Activated naive CD4-positive, alpha-beta T cell treated with anti-CD3 and anti-CD28 coated beads, Interleukin-2, amount 50 U/mL, for 72 hours (primary cell): ENCODE measurements around the gene ST7. TPM values are rescaled to one million over a fixed set of nuclear protein-coding genes. Genes with fewer than 3 reads are reported as not detected.
"Not testable (repeated sequence)": the region's sequence is repeated elsewhere in the genome, so short reads cannot be mapped to it uniquely, and the experiment has no call there.

Source experiments
- ATAC-seq, 2 donors: fragments of 150-1000 bp; cut with Tn5 transposase; 2 replicates each; pipeline ENCODE4 v1.10.0; 2021; ENCODE audit warnings: mild to moderate bottlenecking in 2 of 2, moderate library complexity in 2 of 2
- DNase-seq, 2 donors: peaks; one replicate each; pipeline ENCODE4 v3.0.0; 2021 to 2022; ENCODE audit warnings: low spot score in 2 of 2
- H3K27ac Mint-ChIP-seq, 2 donors: one replicate each; pipeline ENCODE4 v1.8.0; 2022; ENCODE audit warnings: mild to moderate bottlenecking in 2 of 2, mixed read lengths in 2 of 2
- H3K36me3 Mint-ChIP-seq, 2 donors: one replicate each; pipeline ENCODE4 v1.8.0; 2022; ENCODE audit warnings: mixed read lengths in 2 of 2
- H3K9me3 Mint-ChIP-seq, 2 donors: one replicate each; pipeline ENCODE4 v1.8.0; 2022; ENCODE audit warnings: mixed read lengths in 2 of 2
- total RNA-seq, 2 donors: library from RNA; stranded (reverse); gene quantifications; one replicate each; pipeline ENCODE4 v1.2.3, GENCODE V29; 2022

The ST7 gene
- total RNA-seq, 2 donors from 2014 or later: 4.0 to 5.8 TPM

- ATAC-seq (no peak), DNase-seq (no peak)
- Mint-ChIP-seq H3K27ac (no peak overlapping the region), H3K9me3 (no peaks in the 10 kb centered on the region), H3K36me3 (no peaks in the 10 kb centered on the region)
Measured at GRCh38 chr7:116940689-116941370, 12.5 kb upstream of the ST7 start.

GRCh38 chr7:116942504-116942903, 10.8 kb upstream of the ST7 start:
- ATAC-seq (no peak), DNase-seq (no peak)
- H3K36me3 Mint-ChIP-seq: no peaks in the 10 kb centered on the region
- no peak overlapping the region for H3K27ac Mint-ChIP-seq
- H3K9me3 Mint-ChIP-seq: no peaks in the 10 kb centered on the region

DNA sequence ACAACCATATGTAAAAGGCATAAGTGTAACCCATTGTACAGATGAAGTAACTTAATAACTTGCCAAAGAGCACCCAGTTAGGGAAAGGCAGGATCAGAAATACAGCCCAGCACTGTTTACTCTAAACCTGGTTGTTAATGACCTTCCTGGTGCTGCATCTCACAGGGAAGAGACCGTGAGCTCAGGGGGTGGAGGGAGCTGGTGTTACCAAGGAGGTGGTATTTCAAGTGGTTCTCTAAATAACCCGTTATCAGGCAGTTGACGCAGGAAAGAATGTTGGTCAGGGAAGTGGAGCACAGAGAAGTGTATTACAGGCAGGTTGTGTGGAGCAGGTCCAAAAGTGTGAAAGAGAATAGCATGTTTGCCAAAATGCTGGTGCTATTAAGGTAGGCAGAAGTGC, 4.4 kb upstream of the ST7 start:
- Mint-ChIP-seq H3K27ac (no peak overlapping the region), H3K9me3 (no peaks in the 10 kb centered on the region), H3K36me3 (no peaks in the 10 kb centered on the region)
- DNase-seq: no peak
- ATAC-seq: no peak

DNA sequence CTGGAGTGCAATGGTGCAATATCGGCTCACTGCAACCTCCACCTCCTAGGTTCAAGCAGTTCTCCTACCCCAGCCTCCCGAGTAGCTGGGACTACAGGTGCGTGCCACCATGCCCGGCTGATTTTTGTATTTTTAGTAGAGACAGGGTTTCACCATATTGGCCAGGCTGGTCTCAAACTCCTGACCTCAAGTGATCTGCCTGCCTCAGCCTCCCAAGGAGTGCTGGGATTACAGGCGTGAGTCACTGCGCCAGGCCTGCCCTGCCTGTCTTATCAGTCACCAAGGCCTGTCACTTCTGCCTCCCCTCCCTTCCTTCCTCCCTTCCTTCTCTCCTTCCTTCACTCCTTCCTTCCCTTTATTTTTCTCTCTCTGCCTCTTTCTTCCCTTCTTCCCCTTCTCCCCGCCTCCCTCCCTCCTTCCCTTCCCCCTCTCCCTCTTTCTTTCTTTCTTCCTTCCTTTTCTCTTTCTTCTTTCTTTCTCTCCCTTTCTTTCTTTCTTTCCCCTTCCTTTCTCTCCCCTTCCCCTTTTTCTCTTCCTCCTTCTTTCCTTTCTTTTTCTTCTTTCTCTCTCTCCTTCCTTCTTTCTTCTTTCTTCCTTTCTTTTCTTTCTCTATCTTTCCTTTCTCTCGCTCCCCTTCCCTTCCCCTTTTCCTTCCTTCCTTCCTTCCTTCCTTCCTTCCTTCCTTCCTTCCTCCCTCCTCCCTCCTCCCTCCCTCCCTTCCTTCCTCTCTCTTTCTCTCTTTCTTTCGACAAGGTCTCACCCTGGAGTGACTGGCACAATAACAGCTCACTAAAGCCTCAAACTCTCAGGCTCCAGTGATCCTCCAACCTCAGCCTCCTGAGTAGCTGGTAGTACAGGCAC, 3.1 kb upstream of the ST7 start:
- H3K9me3 Mint-ChIP-seq: no peaks in the 10 kb centered on the region
- ATAC-seq (no peak), DNase-seq (no peak)
- H3K27ac Mint-ChIP-seq: no peak overlapping the region
- no peaks in the 10 kb centered on the region for H3K36me3 Mint-ChIP-seq

- DNase-seq (no peak), ATAC-seq (no peak)
- Mint-ChIP-seq H3K9me3 (no peaks in the 10 kb centered on the region), H3K27ac (no peak overlapping the region), H3K36me3 (no peaks in the 10 kb centered on the region)
Measured at GRCh38 chr7:116950889-116951351, 2.4 kb upstream of the ST7 start.

DNA sequence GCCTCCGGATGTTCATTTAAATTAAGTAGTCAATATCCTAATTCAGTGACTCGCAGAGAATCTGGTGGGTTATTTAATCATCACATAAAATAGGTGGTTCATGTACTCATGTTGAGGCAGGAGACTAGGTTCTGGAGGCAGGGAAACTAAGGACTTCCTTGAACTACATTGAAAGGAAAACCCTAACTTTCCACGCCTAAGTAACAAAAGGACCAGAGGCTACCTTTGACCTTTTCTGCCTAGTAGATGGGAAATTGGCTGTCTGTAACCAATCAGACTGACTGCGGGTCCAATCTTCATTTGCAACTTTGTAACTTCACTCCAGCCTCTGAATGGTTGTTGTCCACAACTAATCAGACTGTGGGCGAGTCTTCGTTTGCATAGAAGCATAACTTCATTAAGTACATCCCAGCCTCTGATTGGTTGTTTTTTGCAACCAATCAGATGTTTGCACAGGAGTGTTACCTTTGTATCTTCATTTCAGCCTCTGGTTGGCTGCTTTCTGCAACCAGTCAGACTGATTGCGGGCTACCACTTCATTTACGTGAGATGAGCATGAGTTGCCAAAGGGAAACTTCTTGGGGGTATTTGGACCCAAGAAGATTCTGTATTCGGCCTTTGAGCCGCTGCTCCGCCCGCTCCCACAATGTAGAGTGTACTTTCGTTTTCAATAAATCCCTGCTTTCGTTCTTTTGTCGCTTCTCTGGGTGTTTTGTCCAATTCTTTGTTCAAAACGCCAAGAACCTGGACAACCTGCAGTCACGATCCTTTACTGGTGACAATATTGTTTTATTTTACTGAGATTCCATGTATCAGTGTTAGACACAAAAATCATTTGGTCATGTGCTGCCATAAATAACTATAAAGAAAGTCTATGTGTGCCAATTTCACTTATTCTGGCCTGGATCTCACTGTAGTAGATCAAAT, 1.7 kb upstream of the ST7 start:
- H3K9me3 Mint-ChIP-seq: no peaks in the 10 kb centered on the region
- DNase-seq (no peak), ATAC-seq (no peak)
- H3K36me3 Mint-ChIP-seq: no peaks in the 10 kb centered on the region
- no peak overlapping the region for H3K27ac Mint-ChIP-seq

DNA sequence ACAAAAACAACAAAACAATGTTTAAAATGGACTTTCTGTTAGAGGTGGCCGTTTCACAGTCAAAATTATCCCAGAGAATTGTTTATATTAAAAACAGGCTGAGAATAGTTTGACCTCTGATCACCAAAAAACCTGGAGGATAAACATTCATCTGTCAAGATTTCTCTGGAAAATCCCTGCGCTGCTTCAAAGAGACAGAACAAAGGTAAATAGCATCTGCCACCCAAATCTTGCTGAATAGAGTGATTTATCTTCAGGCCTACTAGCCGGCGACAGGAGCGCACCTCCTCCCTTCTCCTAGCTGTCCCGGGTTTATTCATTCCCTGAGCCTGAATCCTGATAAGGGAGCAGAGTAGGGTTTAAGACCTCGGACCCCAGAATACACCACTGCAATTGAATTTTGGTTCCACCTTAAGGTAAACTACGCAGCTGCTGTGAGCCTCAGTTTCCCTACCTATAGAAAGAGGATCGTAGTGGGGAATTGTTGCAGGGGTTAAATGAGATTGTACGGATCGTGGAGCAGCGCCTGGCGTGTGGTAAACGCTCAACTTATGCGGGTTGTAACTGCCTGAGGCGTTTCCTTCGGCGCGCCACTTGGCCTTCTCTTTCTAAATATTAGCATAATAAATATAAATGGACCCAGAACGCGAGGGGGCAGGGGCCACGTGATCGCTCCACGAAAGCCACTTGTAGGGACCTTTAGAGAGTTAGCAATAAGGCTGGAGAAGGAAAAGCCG, 498 bp upstream of the ST7 start:
- H3K27ac Mint-ChIP-seq: peak overlapping the region in 1 of 2 donors; percentile 63
- no peaks in the 10 kb centered on the region for H3K9me3 Mint-ChIP-seq
- ATAC-seq (peak in 1 of 2 donors; percentile 8), DNase-seq (no peak)
- no peaks in the 10 kb centered on the region for H3K36me3 Mint-ChIP-seq

- no peaks in the 10 kb centered on the region for H3K9me3 Mint-ChIP-seq
- peak overlapping the region; percentile 72 to 82 for H3K27ac Mint-ChIP-seq
- ATAC-seq: peak; percentile 23 to 31
- no peaks in the 10 kb centered on the region for H3K36me3 Mint-ChIP-seq
- peak in 1 of 2 donors; percentile 63 for DNase-seq
Measured at GRCh38 chr7:116953906-116954838, 871 bp downstream of the ST7 start.

DNA sequence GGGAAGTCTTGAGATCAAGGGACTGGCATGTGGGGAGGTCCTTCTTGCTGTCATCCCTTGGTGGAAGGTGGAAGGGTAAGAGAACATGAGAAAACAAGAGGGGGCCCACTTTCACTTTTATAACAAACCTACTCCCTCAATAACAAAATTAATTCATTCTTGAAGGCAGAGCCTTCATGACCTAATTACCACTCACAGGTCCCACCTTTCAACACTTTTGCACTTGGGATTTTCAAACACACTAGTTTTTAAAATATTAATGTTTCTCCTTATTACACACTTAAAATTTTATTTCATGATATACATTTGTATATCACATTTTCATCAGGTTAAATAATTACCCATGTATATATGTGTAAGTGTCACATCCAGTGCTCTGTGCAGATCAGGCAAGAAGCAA, 2.0 kb downstream of the ST7 start:
- ATAC-seq: no peak
- Mint-ChIP-seq H3K36me3 (no peaks in the 10 kb centered on the region), H3K27ac (peak overlapping the region in 1 of 2 donors; percentile 82), H3K9me3 (no peaks in the 10 kb centered on the region)
- DNase-seq: no peak

GRCh38 chr7:116955801-116956476, 2.6 kb downstream of the ST7 start:
- Mint-ChIP-seq H3K36me3 (no peaks in the 10 kb centered on the region), H3K27ac (no peak overlapping the region), H3K9me3 (no peaks in the 10 kb centered on the region)
- ATAC-seq (peak; percentile 50 to 70), DNase-seq (no peak)

DNA sequence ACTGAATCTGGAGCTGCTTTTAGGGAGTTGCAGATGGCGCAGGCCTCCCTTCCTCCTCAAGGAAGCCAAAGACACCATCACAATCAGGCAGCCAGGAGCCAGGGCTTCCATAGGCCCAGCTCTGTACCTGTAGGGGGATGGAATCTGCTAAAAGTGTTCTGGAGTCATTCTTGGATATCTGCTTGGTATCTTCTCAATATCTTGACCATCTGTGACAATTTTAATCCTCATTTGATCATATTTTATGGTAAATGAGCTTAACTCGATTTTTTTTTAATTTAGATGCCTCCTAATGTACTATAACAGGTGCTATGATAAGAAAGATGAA, 3.1 kb downstream of the ST7 start:
- H3K36me3 Mint-ChIP-seq: no peaks in the 10 kb centered on the region
- no peak for ATAC-seq
- no peak overlapping the region for H3K27ac Mint-ChIP-seq
- DNase-seq: no peak
- H3K9me3 Mint-ChIP-seq: no peaks in the 10 kb centered on the region

- no peak overlapping the region for H3K27ac Mint-ChIP-seq
Measured at GRCh38 chr7:116957874-116958273, 4.6 kb downstream of the ST7 start.

GRCh38 chr7:116961966-116962673, 8.8 kb downstream of the ST7 start:
- H3K36me3 Mint-ChIP-seq, H3K9me3 Mint-ChIP-seq, H3K27ac Mint-ChIP-seq, ATAC-seq, DNase-seq: not testable (repeated sequence)

More at GRCh38 chr7:116957874-116958273, 4.6 kb downstream of the ST7 start:
- ATAC-seq (no peak), DNase-seq (no peak)
- H3K36me3 Mint-ChIP-seq: peaks cover 0 to 5% of the 10 kb centered on the region in 2 donors
- peaks cover 3 to 4% of the 10 kb centered on the region in 2 donors for H3K9me3 Mint-ChIP-seq

GRCh38 chr7:116963234-116963633, 9.9 kb downstream of the ST7 start:
- Mint-ChIP-seq H3K27ac (no peak overlapping the region), H3K9me3 (peaks cover 3 to 4% of the 10 kb centered on the region in 2 donors)

More at GRCh38 chr7:116963234-116963633, 9.9 kb downstream of the ST7 start:
- ATAC-seq (no peak), DNase-seq (no peak)
- peaks cover 0 to 5% of the 10 kb centered on the region in 2 donors for H3K36me3 Mint-ChIP-seq
